ENCODE data around the gene C5orf46.

GRCh38 chr5:147880487-147880886 is 25.9 kb downstream of the C5orf46 start:
- TF ChIP-seq CTCF (IDR thresholded peaks at IDR 0.05; ENCODE audit: poor library complexity): no peak
- TF ChIP-seq EZH2 (IDR thresholded peaks at IDR 0.05; ENCODE audit: borderline replicate concordance): no peak
- no peak for TF ChIP-seq EZH2phosphoT487 (IDR thresholded peaks at IDR 0.05; ENCODE audit: low read depth, severe bottlenecking, unreplicated experiment)
